ENCODE results near the gene KCNAB1. TPM values are rescaled to one million over a fixed set of nuclear protein-coding genes. Genes with fewer than 3 reads are reported as not detected.

Gene KCNAB1
- total RNA-seq, 1 donor from 2014 or later = 3.2 TPM

GRCh38 chr3:156547637-156548036, 427.3 kb downstream of the KCNAB1 start:
- peaks cover 98% of the 10 kb centered on the region for H3K36me3 ChIP-seq
- ATAC-seq = no peak
- DNase-seq = no peak
- H3K4me3 ChIP-seq = no peak overlapping the region
- H3K4me1 ChIP-seq = peaks cover 23% of the 10 kb centered on the region
- intact Hi-C loops (cut with DNase I) = no loop called here
- no peaks in the 10 kb centered on the region for H3K9me3 ChIP-seq
- H3K27ac ChIP-seq = no peak overlapping the region
- no peaks in the 10 kb centered on the region for H3K27me3 ChIP-seq
- no peak for TF ChIP-seq CTCF (IDR thresholded peaks at IDR 0.05)

- Histone ChIP-seq H3K27ac (no peak overlapping the region), H3K36me3 (peaks cover 98% of the 10 kb centered on the region), H3K27me3 (no peaks in the 10 kb centered on the region), H3K4me1 (peaks cover 28% of the 10 kb centered on the region), H3K9me3 (no peaks in the 10 kb centered on the region), H3K4me3 (no peak overlapping the region)
- no peak for TF ChIP-seq CTCF (IDR thresholded peaks at IDR 0.05)
- intact Hi-C loops (cut with DNase I) = no loop called here
- no peak for DNase-seq
- no peak for ATAC-seq
Observed at GRCh38 chr3:156548041-156548687, 427.8 kb downstream of the KCNAB1 start.

GRCh38 chr3:156548902-156549301, 428.5 kb downstream of the KCNAB1 start:
- intact Hi-C loops (cut with DNase I) = no loop called here
- no peaks in the 10 kb centered on the region for H3K27me3 ChIP-seq
- H3K27ac ChIP-seq = no peak overlapping the region
- peaks cover 93% of the 10 kb centered on the region for H3K36me3 ChIP-seq
- H3K9me3 ChIP-seq = no peaks in the 10 kb centered on the region
- no peak overlapping the region for H3K4me3 ChIP-seq
- no peak for TF ChIP-seq CTCF (IDR thresholded peaks at IDR 0.05)
- H3K4me1 ChIP-seq = peaks cover 36% of the 10 kb centered on the region
- ATAC-seq = no peak
- no peak for DNase-seq

- no peak for TF ChIP-seq CTCF (IDR thresholded peaks at IDR 0.05)
- H3K9me3 ChIP-seq = no peaks in the 10 kb centered on the region
- peaks cover 70% of the 10 kb centered on the region for H3K36me3 ChIP-seq
- H3K4me3 ChIP-seq = no peak overlapping the region
- no peak overlapping the region for H3K27ac ChIP-seq
- intact Hi-C loops (cut with DNase I) = loop anchor here (10.0 kb wide), 1 partner anchor 534 kb away; no protein-coding TSS in a partner anchor
- ATAC-seq = no peak
- no peaks in the 10 kb centered on the region for H3K27me3 ChIP-seq
- DNase-seq = no peak
- peaks cover 42% of the 10 kb centered on the region for H3K4me1 ChIP-seq
Observed at GRCh38 chr3:156551261-156551660, 430.9 kb downstream of the KCNAB1 start.

GRCh38 chr3:156551746-156552145, 431.4 kb downstream of the KCNAB1 start:
- intact Hi-C loops (cut with DNase I) = loop anchor here (10.0 kb wide), 1 partner anchor 533 kb away; no protein-coding TSS in a partner anchor
- no peak overlapping the region for H3K4me3 ChIP-seq
- H3K36me3 ChIP-seq = peaks cover 65% of the 10 kb centered on the region
- DNase-seq (no peak), ATAC-seq (no peak)
- TF ChIP-seq CTCF (IDR thresholded peaks at IDR 0.05) = no peak
- no peak overlapping the region for H3K27ac ChIP-seq
- H3K9me3 ChIP-seq = no peaks in the 10 kb centered on the region
- H3K27me3 ChIP-seq = no peaks in the 10 kb centered on the region
- peaks cover 42% of the 10 kb centered on the region for H3K4me1 ChIP-seq
